ENCODE results near the gene ALS2CL.
A peak's percentile ranks its signal among the peaks of the same experiment; 100 is the strongest.

ALS2CL gene

GRCh38 chr3:46716461-46717441 lies 23.3 kb upstream of the ALS2CL start:
- no peak for DNase-seq

- no peak for DNase-seq
Measured at GRCh38 chr3:46715507-46716175, 22.2 kb upstream of the ALS2CL start.

GRCh38 chr3:46714728-46715506 lies 21.4 kb upstream of the ALS2CL start:
- DNase-seq, result no peak

- DNase-seq, result no peak
Measured at GRCh38 chr3:46713898-46714552, 20.5 kb upstream of the ALS2CL start.

- no peak for DNase-seq
Measured at GRCh38 chr3:46713050-46713897, 19.8 kb upstream of the ALS2CL start.

GRCh38 chr3:46712191-46713049 lies 18.9 kb upstream of the ALS2CL start:
- no peak for DNase-seq

- no peak for DNase-seq
Measured at GRCh38 chr3:46711760-46712159, 18.3 kb upstream of the ALS2CL start.

- DNase-seq, result no peak
Measured at GRCh38 chr3:46711305-46711704, 17.8 kb upstream of the ALS2CL start.

GRCh38 chr3:46710671-46711295 lies 17.3 kb upstream of the ALS2CL start:
- DNase-seq, result no peak

GRCh38 chr3:46710229-46710628 lies 16.8 kb upstream of the ALS2CL start:
- no peak for DNase-seq

- no peak for DNase-seq
Measured at GRCh38 chr3:46709721-46710120, 16.2 kb upstream of the ALS2CL start.

GRCh38 chr3:46709157-46709654 lies 15.7 kb upstream of the ALS2CL start:
- no peak for DNase-seq

- no peak for DNase-seq
Measured at GRCh38 chr3:46708401-46709156, 15.1 kb upstream of the ALS2CL start.

- DNase-seq, result no peak
Measured at GRCh38 chr3:46707601-46708011, 14.1 kb upstream of the ALS2CL start.

GRCh38 chr3:46706771-46707582 lies 13.5 kb upstream of the ALS2CL start:
- DNase-seq, result no peak

GRCh38 chr3:46705751-46706552 lies 12.5 kb upstream of the ALS2CL start:
- no peak for DNase-seq

GRCh38 chr3:46705022-46705530 lies 11.6 kb upstream of the ALS2CL start:
- DNase-seq, result peak; percentile 33 to 70

All from hippocampal formation (tissue), 2 donors.